GM21717 (cell line): ENCODE results near the gene CKAP2L.

Experiments
- ATAC-seq: cut with Tn5 transposase; IDR thresholded peaks from one replicate; pipeline ENCODE4 v1.9.1; 2021; ENCODE audit warnings: mild to moderate bottlenecking, moderate library complexity; ENCODE audit not compliant: unreplicated experiment

The CKAP2L gene

GRCh38 chr2:112764071-112765044, at the start of gene CKAP2L:
TSS of gene CKAP2L (minus strand) at chr2:112764609. CDS start at chr2:112764598, 11 bp downstream.
- ATAC-seq, result peak; percentile 95

GRCh38 chr2:112813280-112813966, 49.0 kb upstream of the CKAP2L start:
- no peak for ATAC-seq

GRCh38 chr2:112812318-112813267, 48.2 kb upstream of the CKAP2L start:
- ATAC-seq, result no peak

- ATAC-seq, result no peak
Observed at GRCh38 chr2:112811841-112812306, 47.5 kb upstream of the CKAP2L start.

GRCh38 chr2:112811276-112811831, 46.9 kb upstream of the CKAP2L start:
- no peak for ATAC-seq

- no peak for ATAC-seq
Observed at GRCh38 chr2:112809112-112809511, 44.7 kb upstream of the CKAP2L start.

GRCh38 chr2:112807233-112807807, 42.9 kb upstream of the CKAP2L start:
- no peak for ATAC-seq

- peak; percentile 63 for ATAC-seq
Observed at GRCh38 chr2:112805542-112805941, 41.1 kb upstream of the CKAP2L start.

GRCh38 chr2:112803691-112804521, 39.5 kb upstream of the CKAP2L start:
- ATAC-seq, result peak; percentile 39

GRCh38 chr2:112800881-112801583, 36.6 kb upstream of the CKAP2L start:
- no peak for ATAC-seq

GRCh38 chr2:112798979-112799975, 34.9 kb upstream of the CKAP2L start:
- ATAC-seq, result no peak

- no peak for ATAC-seq
Observed at GRCh38 chr2:112796486-112796885, 32.1 kb upstream of the CKAP2L start.

- no peak for ATAC-seq
Observed at GRCh38 chr2:112795774-112796173, 31.4 kb upstream of the CKAP2L start.

GRCh38 chr2:112794841-112795240, 30.4 kb upstream of the CKAP2L start:
- ATAC-seq, result no peak

GRCh38 chr2:112794131-112794733, 29.8 kb upstream of the CKAP2L start:
- peak; percentile 67 for ATAC-seq

GRCh38 chr2:112793449-112793978, 29.1 kb upstream of the CKAP2L start:
- peak; percentile 58 for ATAC-seq

GRCh38 chr2:112792419-112792818, 28.0 kb upstream of the CKAP2L start:
- no peak for ATAC-seq
